A673 (cell line): ENCODE data around the gene SLC22A23. TPM values are rescaled to one million over a fixed set of nuclear protein-coding genes. Genes with fewer than 3 reads are reported as not detected.

ENCODE experiments used
- BruUV-seq: library from RNA; stranded (reverse); fragments of 400-500 nt; replicated peaks from 2 replicates; lab custom pipeline; 2021; lab: Mats Ljungman, UMichigan
- CTCF ChIA-PET: fragments of 300-600 bp; sonication (Branson Sonifier 250); formaldehyde crosslinking; loops from one replicate; lab custom pipeline; 2022; ENCODE audit warnings: antibody characterized with exemption; lab: Charles Lee
- POLR2A ChIA-PET: fragments of 300-600 bp; sonication (Branson Sonifier 250); formaldehyde crosslinking; loops from one replicate; lab custom pipeline; 2022; ENCODE audit warnings: antibody characterized with exemption; ENCODE audit not compliant: low non-redundant PET; lab: Charles Lee
- DNase-seq: peaks from one replicate; pipeline ENCODE4 v3.0.0-alpha.2; 2015; ENCODE audit warnings: low spot score
- H3K27ac ChIP-seq: fragments of 200-600 bp; sonication (generic); 2 replicates; pipeline ENCODE4 v1.5.1; 2016; ENCODE audit warnings: mixed run types, low read depth, mild to moderate bottlenecking, mixed read lengths, antibody characterized with exemption, low read length; ENCODE audit not compliant: poor library complexity, severe bottlenecking
- H3K27me3 ChIP-seq: fragments of 200-600 bp; sonication (generic); replicated peaks from 2 replicates; pipeline ENCODE4 v1.6.1; 2017; ENCODE audit warnings: mixed run types, low read depth, mild to moderate bottlenecking, mixed read lengths, antibody characterized with exemption, low read length; ENCODE audit not compliant: insufficient read depth, poor library complexity
- H3K36me3 ChIP-seq: fragments of 200-600 bp; sonication (generic); 2 replicates; pipeline ENCODE4 v1.6.1; 2016; ENCODE audit warnings: mixed run types, mild to moderate bottlenecking, mixed read lengths, antibody characterized with exemption, low read length; ENCODE audit not compliant: insufficient read depth, poor library complexity, severe bottlenecking
- H3K4me1 ChIP-seq: fragments of 200-600 bp; sonication (generic); 2 replicates; pipeline ENCODE4 v1.6.1; 2017; ENCODE audit warnings: mixed run types, mild to moderate bottlenecking, mixed read lengths, antibody characterized with exemption, low read length; ENCODE audit not compliant: insufficient read depth, poor library complexity, severe bottlenecking
- H3K4me3 ChIP-seq: fragments of 200-600 bp; sonication (generic); 2 replicates; pipeline ENCODE4 v1.5.1; 2016; ENCODE audit warnings: low read depth, mixed run types, mild to moderate bottlenecking, mixed read lengths, low read length; ENCODE audit not compliant: poor library complexity, severe bottlenecking
- H3K9me3 ChIP-seq: fragments of 200-600 bp; sonication (generic); 2 replicates; pipeline ENCODE4 v1.6.1; 2016; ENCODE audit warnings: mixed run types, low read depth, mild to moderate bottlenecking, mixed read lengths, antibody characterized with exemption, low read length; ENCODE audit not compliant: poor library complexity, severe bottlenecking
- EZH2 ChIP-seq: fragments of 200-600 bp; sonication (generic); IDR thresholded peaks from 2 replicates; pipeline ENCODE4 v1.6.1; 2017; ENCODE audit warnings: borderline replicate concordance, low read depth, mild to moderate bottlenecking, mixed read lengths, antibody characterized with exemption, low read length; ENCODE audit not compliant: poor library complexity, severe bottlenecking
- intact Hi-C: fragments of 100-400 bp; cut with micrococcal nuclease; formaldehyde crosslinking; loops from one replicate; pipeline ENCODE4 v1.10.0; 2022; ENCODE audit not compliant: unreplicated experiment
- total RNA-seq: library from RNA; stranded (reverse); gene quantifications from 2 replicates; pipeline ENCODE4 v1.2.3, GENCODE V29; 2021
- TF ChIP-seq, protein P1 (sequence below): fragments of 300-800, 200-600 bp; sonication (generic); conservative IDR thresholded peaks from 2 replicates; pipeline ENCODE4 v1.5.1; 2017; ENCODE audit warnings: low read depth, mild to moderate bottlenecking, antibody characterized with exemption, low read length, moderate library complexity, mixed read lengths

The SLC22A23 gene
- total RNA-seq, 1 experiment from 2014 or later: 6.2 TPM

DNA sequence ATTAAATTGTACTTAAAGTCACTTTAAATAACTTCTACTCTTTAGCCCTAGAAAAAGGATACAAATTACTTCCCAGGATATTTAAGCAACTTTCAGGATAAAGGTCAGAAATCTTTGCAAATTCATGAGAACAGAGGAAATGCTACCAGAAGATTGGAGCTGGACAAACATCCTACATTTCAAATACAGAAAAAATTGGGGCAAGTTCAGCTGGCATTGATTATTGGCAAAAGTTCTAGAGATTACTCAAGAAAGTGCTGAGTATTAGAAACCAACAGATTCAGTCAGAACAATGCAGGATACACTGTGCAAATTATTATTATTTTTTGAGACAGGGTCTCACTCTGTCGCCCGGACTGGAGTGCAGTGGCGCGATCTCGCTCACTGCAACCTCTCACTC, 6.0 kb downstream of the SLC22A23 start:
- Histone ChIP-seq H3K4me3 (no peak overlapping the region), H3K27me3 (no peaks in the 10 kb centered on the region), H3K27ac (no peak overlapping the region), H3K4me1 (no peaks in the 10 kb centered on the region), H3K36me3 (no peaks in the 10 kb centered on the region), H3K9me3 (no peaks in the 10 kb centered on the region)
- POLR2A ChIA-PET: no interaction called here
- CTCF ChIA-PET: no interaction called here
- BruUV-seq: no TSS peak
- no peak for DNase-seq
- TF ChIP-seq EZH2: no peak
- TF ChIP-seq, protein P1, sequence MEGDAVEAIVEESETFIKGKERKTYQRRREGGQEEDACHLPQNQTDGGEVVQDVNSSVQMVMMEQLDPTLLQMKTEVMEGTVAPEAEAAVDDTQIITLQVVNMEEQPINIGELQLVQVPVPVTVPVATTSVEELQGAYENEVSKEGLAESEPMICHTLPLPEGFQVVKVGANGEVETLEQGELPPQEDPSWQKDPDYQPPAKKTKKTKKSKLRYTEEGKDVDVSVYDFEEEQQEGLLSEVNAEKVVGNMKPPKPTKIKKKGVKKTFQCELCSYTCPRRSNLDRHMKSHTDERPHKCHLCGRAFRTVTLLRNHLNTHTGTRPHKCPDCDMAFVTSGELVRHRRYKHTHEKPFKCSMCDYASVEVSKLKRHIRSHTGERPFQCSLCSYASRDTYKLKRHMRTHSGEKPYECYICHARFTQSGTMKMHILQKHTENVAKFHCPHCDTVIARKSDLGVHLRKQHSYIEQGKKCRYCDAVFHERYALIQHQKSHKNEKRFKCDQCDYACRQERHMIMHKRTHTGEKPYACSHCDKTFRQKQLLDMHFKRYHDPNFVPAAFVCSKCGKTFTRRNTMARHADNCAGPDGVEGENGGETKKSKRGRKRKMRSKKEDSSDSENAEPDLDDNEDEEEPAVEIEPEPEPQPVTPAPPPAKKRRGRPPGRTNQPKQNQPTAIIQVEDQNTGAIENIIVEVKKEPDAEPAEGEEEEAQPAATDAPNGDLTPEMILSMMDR: no peak
- intact Hi-C loops: no loop called here

- DNase-seq: no peak
- Histone ChIP-seq H3K9me3 (no peaks in the 10 kb centered on the region), H3K4me3 (no peak overlapping the region), H3K36me3 (no peaks in the 10 kb centered on the region), H3K27ac (no peak overlapping the region), H3K27me3 (no peaks in the 10 kb centered on the region), H3K4me1 (no peaks in the 10 kb centered on the region)
- no TSS peak for BruUV-seq
- ChIA-PET CTCF (no interaction called here), POLR2A (no interaction called here)
- intact Hi-C loops: no loop called here
- TF ChIP-seq EZH2: no peak
- TF ChIP-seq, protein P1: no peak
Measured at GRCh38 chr6:3449750-3450305, 7.0 kb downstream of the SLC22A23 start.

- POLR2A ChIA-PET: no interaction called here
- no peak overlapping the region for H3K27ac ChIP-seq
- no peak overlapping the region for H3K4me3 ChIP-seq
- no peaks in the 10 kb centered on the region for H3K27me3 ChIP-seq
- BruUV-seq: no TSS peak
- CTCF ChIA-PET: no interaction called here
- no peaks in the 10 kb centered on the region for H3K36me3 ChIP-seq
- H3K4me1 ChIP-seq: no peaks in the 10 kb centered on the region
- TF ChIP-seq, protein P1: no peak
- TF ChIP-seq EZH2: no peak
- no peaks in the 10 kb centered on the region for H3K9me3 ChIP-seq
- no peak for DNase-seq
- intact Hi-C loops: no loop called here
Measured at GRCh38 chr6:3449321-3449720, 7.5 kb downstream of the SLC22A23 start.
